GM23338 (cell line): Measurements from ENCODE around the gene ABCD1. TPM values are rescaled to one million over a fixed set of nuclear protein-coding genes. Genes with fewer than 3 reads are reported as not detected.

Experiments used
- ATAC-seq: fragments of 200-7000 bp; cut with Tn5 transposase; 3 replicates; pipeline ENCODE4 v1.9.1; 2020
- DNase-seq: peaks from one replicate; pipeline ENCODE4 v3.0.0-alpha.2; 2015; ENCODE audit warnings: low spot score
- H2AFZ ChIP-seq: fragments of 200-600 bp; sonication (generic); 2 replicates; pipeline ENCODE4 v1.8.0; 2016; ENCODE audit warnings: antibody characterized with exemption, mild to moderate bottlenecking, moderate library complexity
- H3F3A ChIP-seq: fragments of 200-600 bp; sonication (generic); replicated peaks from 2 replicates; pipeline ENCODE4 v1.8.0; 2017; ENCODE audit warnings: antibody characterized with exemption, mixed run types, low read depth
- H3K27ac ChIP-seq: fragments of 200-600 bp; sonication (generic); 2 replicates; pipeline ENCODE4 v1.6.1; 2016; ENCODE audit warnings: low read depth
- H3K27me3 ChIP-seq: fragments of 200-600 bp; sonication (generic); 2 replicates; pipeline ENCODE4 v1.8.0; 2016; ENCODE audit warnings: mild to moderate bottlenecking, mixed run types, moderate library complexity; ENCODE audit not compliant: insufficient read depth
- H3K36me3 ChIP-seq: fragments of 200-600 bp; sonication (generic); 2 replicates; pipeline ENCODE4 v1.8.0; 2016; ENCODE audit warnings: mild to moderate bottlenecking; ENCODE audit not compliant: insufficient read depth
- H3K4me1 ChIP-seq: fragments of 200-600 bp; sonication (generic); 2 replicates; pipeline ENCODE4 v1.8.0; 2016; ENCODE audit warnings: mild to moderate bottlenecking, moderate library complexity; ENCODE audit not compliant: insufficient read depth
- H3K4me2 ChIP-seq: fragments of 200-600 bp; sonication (generic); 2 replicates; pipeline ENCODE4 v1.7.1; 2017; ENCODE audit warnings: mixed run types
- H3K4me3 ChIP-seq: fragments of 200-600 bp; sonication (generic); 2 replicates; pipeline ENCODE4 v1.6.1; 2016; ENCODE audit warnings: mixed run types
- H3K79me2 ChIP-seq: fragments of 200-600 bp; sonication (generic); replicated peaks from 2 replicates; pipeline ENCODE4 v1.8.0; 2017; ENCODE audit warnings: mild to moderate bottlenecking; ENCODE audit not compliant: insufficient read depth
- H3K9me2 ChIP-seq: fragments of 200-600 bp; sonication (generic); 2 replicates; pipeline ENCODE4 v1.8.0; 2017; ENCODE audit not compliant: insufficient read depth
- H4K20me1 ChIP-seq: fragments of 200-600 bp; sonication (generic); replicated peaks from 2 replicates; pipeline ENCODE4 v1.8.0; 2017; ENCODE audit warnings: mild to moderate bottlenecking; ENCODE audit not compliant: insufficient read depth
- H3K27ac Mint-ChIP-seq: 2 replicates; pipeline ENCODE4 v1.8.0; 2020; ENCODE audit warnings: inconsistent platforms, mild to moderate bottlenecking, moderate library complexity, mixed read lengths
- H3K27me3 Mint-ChIP-seq: 3 replicates; pipeline ENCODE4 v1.8.0; 2022; ENCODE audit warnings: low read depth, mild to moderate bottlenecking, moderate library complexity, mixed read lengths, inconsistent platforms; ENCODE audit not compliant: insufficient read depth, poor library complexity
- H3K36me3 Mint-ChIP-seq: 3 replicates; pipeline ENCODE4 v1.8.0; 2021; ENCODE audit warnings: low read depth, mild to moderate bottlenecking, inconsistent platforms, moderate library complexity, mixed read lengths
- H3K4me1 Mint-ChIP-seq: 3 replicates; pipeline ENCODE4 v1.8.0; 2020; ENCODE audit warnings: mild to moderate bottlenecking, inconsistent platforms, mixed read lengths
- H3K4me3 Mint-ChIP-seq: 3 replicates; pipeline ENCODE4 v1.8.0; 2021; ENCODE audit warnings: moderate library complexity, mild to moderate bottlenecking, inconsistent platforms, mixed read lengths
- H3K9me3 Mint-ChIP-seq: 3 replicates; pipeline ENCODE4 v1.8.0; 2020; ENCODE audit warnings: moderate library complexity, mild to moderate bottlenecking, inconsistent platforms, mixed read lengths
- CREB1 ChIP-seq: fragments of 250-450 bp; sonication (Bioruptor Pico); IDR thresholded peaks from 2 replicates; pipeline ENCODE4 v1.5.0; 2020; ENCODE audit warnings: low read depth, mild to moderate bottlenecking, moderate library complexity
- EZH2phosphoT487 ChIP-seq: fragments of 200-600 bp; sonication (generic); IDR thresholded peaks from one replicate; pipeline ENCODE4 v1.8.1; 2018; ENCODE audit warnings: antibody characterized with exemption; ENCODE audit not compliant: unreplicated experiment
- POLR2AphosphoS5 ChIP-seq: IDR thresholded peaks from 2 replicates; pipeline ENCODE4 v1.6.1; 2016; ENCODE audit warnings: antibody characterized with exemption, low read depth
- polyA plus RNA-seq: library from polyadenylated mRNA; unstranded; fragments of >200 nt; fragmentation: Nextera tagmentation; extraction: Ambion mirVana; gene quantifications from 2 replicates; pipeline ENCODE4 v1.2.1, GENCODE V29; 2016
- total RNA-seq: library from RNA; depleted of rRNA; stranded (reverse); fragments of >200 nt; shearing (Covaris generic); gene quantifications from 2 replicates; pipeline ENCODE4 v1.2.3, GENCODE V29; 2014
- TF ChIP-seq, protein P1 (sequence below): IDR thresholded peaks from one replicate; pipeline ENCODE4 v1.6.1; 2018; ENCODE audit warnings: antibody characterized with exemption; ENCODE audit not compliant: unreplicated experiment
- TF ChIP-seq, protein P2 (sequence below): fragments of 250-450 bp; sonication (Bioruptor Pico); IDR thresholded peaks from 2 replicates; pipeline ENCODE4 v1.5.0; 2020; ENCODE audit warnings: mild to moderate bottlenecking, moderate library complexity
- TF ChIP-seq, protein P3 (sequence below), 2 experiments: fragments of 200-600 bp in 1 of 2; sonication (generic) in 1 of 2; conservative IDR thresholded peaks; 2 replicates each; pipeline versions ENCODE4 v1.5.1 to v1.6.1; 2016 to 2017; ENCODE audit warnings: antibody characterized with exemption in 2 of 2, low read depth in 2 of 2, mild to moderate bottlenecking in 2 of 2, moderate library complexity in 1 of 2

Gene ABCD1
- total and polyA plus RNA-seq, 2 experiments from 2014 or later: 2.4 to 8.9 TPM

DNA sequence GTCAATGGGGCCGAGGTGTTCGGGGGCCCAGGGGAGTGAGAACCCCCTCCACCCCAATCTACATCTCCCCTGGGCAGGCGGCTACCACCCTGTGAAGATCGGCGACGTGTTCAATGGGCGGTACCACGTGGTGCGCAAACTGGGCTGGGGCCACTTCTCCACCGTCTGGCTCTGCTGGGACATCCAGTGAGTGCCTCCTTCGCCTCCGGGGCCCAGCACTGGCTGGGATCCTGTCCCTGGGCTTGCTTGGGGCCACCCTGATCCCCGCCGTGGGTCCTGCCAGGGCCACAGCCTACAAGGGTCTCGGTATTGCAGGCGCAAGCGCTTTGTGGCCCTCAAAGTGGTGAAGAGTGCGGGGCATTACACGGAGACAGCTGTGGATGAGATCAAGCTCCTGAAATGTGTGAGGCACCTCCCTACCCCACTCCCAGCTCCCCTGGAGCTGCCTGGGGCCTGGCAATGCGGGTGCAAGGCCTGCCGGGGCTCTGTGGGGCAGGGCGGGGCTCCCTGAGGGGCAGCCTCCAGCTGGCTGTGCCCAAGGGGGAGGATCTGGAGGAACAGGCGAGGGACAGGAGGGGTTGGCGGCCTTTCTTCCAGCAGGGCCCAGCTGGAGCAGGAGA is 56.9 kb downstream of the ABCD1 start (continued):
- no peak for TF ChIP-seq CREB1

DNA sequence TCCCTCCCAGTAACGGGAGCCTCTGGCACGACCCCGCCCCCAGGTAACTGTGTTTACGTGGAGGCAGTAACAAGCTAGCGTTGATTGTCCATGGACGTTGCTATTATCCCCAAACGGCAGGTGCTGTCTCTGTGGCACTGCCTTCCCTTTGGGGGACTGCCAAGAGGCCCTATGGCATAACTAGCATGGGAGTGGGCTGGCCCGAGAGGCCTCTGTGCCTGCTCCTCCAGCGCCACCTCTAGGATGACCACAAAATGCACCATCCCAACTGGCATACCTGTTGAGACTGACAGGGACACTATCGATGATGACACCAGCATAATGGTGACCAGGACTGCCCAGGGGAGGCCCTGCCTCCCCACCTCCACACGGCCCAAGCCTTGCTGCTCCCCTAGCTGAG is 57.7 kb downstream of the ABCD1 start:
- Histone ChIP-seq H3K4me2 (no peak overlapping the region), H3K9me2 (no peaks in the 10 kb centered on the region), H3K27me3 (no peaks in the 10 kb centered on the region), H2AFZ (no peak overlapping the region), H3K27ac (no peak overlapping the region), H3K4me3 (no peak overlapping the region), H3K4me1 (no peaks in the 10 kb centered on the region), H3K79me2 (no peaks in the 10 kb centered on the region), H3F3A (no peaks in the 10 kb centered on the region), H3K36me3 (no peaks in the 10 kb centered on the region), H4K20me1 (no peaks in the 10 kb centered on the region)
- ATAC-seq (peak; percentile 53), DNase-seq (peak; percentile 56)
- Mint-ChIP-seq H3K27ac (no peak overlapping the region), H3K27me3 (peaks cover 7% of the 10 kb centered on the region), H3K4me3 (no peak overlapping the region), H3K9me3 (no peaks in the 10 kb centered on the region), H3K36me3 (peaks cover 3% of the 10 kb centered on the region; the same call in 1 of the 3 replicates), H3K4me1 (peaks cover 7% of the 10 kb centered on the region; the same call in 2 of the 3 replicates)
- TF ChIP-seq, protein P1, sequence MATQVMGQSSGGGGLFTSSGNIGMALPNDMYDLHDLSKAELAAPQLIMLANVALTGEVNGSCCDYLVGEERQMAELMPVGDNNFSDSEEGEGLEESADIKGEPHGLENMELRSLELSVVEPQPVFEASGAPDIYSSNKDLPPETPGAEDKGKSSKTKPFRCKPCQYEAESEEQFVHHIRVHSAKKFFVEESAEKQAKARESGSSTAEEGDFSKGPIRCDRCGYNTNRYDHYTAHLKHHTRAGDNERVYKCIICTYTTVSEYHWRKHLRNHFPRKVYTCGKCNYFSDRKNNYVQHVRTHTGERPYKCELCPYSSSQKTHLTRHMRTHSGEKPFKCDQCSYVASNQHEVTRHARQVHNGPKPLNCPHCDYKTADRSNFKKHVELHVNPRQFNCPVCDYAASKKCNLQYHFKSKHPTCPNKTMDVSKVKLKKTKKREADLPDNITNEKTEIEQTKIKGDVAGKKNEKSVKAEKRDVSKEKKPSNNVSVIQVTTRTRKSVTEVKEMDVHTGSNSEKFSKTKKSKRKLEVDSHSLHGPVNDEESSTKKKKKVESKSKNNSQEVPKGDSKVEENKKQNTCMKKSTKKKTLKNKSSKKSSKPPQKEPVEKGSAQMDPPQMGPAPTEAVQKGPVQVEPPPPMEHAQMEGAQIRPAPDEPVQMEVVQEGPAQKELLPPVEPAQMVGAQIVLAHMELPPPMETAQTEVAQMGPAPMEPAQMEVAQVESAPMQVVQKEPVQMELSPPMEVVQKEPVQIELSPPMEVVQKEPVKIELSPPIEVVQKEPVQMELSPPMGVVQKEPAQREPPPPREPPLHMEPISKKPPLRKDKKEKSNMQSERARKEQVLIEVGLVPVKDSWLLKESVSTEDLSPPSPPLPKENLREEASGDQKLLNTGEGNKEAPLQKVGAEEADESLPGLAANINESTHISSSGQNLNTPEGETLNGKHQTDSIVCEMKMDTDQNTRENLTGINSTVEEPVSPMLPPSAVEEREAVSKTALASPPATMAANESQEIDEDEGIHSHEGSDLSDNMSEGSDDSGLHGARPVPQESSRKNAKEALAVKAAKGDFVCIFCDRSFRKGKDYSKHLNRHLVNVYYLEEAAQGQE: no peak
- no peak for TF ChIP-seq POLR2AphosphoS5
- no peak for TF ChIP-seq EZH2phosphoT487
- TF ChIP-seq, protein P2, sequence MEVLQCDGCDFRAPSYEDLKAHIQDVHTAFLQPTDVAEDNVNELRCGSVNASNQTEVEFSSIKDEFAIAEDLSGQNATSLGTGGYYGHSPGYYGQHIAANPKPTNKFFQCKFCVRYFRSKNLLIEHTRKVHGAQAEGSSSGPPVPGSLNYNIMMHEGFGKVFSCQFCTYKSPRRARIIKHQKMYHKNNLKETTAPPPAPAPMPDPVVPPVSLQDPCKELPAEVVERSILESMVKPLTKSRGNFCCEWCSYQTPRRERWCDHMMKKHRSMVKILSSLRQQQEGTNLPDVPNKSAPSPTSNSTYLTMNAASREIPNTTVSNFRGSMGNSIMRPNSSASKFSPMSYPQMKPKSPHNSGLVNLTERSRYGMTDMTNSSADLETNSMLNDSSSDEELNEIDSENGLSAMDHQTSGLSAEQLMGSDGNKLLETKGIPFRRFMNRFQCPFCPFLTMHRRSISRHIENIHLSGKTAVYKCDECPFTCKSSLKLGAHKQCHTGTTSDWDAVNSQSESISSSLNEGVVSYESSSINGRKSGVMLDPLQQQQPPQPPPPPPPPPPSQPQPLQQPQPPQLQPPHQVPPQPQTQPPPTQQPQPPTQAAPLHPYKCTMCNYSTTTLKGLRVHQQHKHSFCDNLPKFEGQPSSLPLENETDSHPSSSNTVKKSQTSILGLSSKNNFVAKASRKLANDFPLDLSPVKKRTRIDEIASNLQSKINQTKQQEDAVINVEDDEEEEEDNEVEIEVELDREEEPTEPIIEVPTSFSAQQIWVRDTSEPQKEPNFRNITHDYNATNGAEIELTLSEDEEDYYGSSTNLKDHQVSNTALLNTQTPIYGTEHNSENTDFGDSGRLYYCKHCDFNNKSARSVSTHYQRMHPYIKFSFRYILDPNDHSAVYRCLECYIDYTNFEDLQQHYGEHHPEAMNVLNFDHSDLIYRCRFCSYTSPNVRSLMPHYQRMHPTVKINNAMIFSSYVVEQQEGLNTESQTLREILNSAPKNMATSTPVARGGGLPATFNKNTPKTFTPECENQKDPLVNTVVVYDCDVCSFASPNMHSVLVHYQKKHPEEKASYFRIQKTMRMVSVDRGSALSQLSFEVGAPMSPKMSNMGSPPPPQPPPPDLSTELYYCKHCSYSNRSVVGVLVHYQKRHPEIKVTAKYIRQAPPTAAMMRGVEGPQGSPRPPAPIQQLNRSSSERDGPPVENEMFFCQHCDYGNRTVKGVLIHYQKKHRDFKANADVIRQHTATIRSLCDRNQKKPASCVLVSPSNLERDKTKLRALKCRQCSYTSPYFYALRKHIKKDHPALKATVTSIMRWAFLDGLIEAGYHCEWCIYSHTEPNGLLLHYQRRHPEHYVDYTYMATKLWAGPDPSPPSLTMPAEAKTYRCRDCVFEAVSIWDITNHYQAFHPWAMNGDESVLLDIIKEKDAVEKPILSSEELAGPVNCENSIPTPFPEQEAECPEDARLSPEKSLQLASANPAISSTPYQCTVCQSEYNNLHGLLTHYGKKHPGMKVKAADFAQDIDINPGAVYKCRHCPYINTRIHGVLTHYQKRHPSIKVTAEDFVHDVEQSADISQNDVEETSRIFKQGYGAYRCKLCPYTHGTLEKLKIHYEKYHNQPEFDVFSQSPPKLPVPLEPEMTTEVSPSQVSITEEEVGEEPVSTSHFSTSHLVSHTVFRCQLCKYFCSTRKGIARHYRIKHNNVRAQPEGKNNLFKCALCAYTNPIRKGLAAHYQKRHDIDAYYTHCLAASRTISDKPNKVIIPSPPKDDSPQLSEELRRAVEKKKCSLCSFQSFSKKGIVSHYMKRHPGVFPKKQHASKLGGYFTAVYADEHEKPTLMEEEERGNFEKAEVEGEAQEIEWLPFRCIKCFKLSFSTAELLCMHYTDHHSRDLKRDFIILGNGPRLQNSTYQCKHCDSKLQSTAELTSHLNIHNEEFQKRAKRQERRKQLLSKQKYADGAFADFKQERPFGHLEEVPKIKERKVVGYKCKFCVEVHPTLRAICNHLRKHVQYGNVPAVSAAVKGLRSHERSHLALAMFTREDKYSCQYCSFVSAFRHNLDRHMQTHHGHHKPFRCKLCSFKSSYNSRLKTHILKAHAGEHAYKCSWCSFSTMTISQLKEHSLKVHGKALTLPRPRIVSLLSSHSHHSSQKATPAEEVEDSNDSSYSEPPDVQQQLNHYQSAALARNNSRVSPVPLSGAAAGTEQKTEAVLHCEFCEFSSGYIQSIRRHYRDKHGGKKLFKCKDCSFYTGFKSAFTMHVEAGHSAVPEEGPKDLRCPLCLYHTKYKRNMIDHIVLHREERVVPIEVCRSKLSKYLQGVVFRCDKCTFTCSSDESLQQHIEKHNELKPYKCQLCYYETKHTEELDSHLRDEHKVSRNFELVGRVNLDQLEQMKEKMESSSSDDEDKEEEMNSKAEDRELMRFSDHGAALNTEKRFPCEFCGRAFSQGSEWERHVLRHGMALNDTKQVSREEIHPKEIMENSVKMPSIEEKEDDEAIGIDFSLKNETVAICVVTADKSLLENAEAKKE: no peak
- TF ChIP-seq, protein P3, sequence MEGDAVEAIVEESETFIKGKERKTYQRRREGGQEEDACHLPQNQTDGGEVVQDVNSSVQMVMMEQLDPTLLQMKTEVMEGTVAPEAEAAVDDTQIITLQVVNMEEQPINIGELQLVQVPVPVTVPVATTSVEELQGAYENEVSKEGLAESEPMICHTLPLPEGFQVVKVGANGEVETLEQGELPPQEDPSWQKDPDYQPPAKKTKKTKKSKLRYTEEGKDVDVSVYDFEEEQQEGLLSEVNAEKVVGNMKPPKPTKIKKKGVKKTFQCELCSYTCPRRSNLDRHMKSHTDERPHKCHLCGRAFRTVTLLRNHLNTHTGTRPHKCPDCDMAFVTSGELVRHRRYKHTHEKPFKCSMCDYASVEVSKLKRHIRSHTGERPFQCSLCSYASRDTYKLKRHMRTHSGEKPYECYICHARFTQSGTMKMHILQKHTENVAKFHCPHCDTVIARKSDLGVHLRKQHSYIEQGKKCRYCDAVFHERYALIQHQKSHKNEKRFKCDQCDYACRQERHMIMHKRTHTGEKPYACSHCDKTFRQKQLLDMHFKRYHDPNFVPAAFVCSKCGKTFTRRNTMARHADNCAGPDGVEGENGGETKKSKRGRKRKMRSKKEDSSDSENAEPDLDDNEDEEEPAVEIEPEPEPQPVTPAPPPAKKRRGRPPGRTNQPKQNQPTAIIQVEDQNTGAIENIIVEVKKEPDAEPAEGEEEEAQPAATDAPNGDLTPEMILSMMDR (conservative IDR thresholded peaks at IDR 0.05; ENCODE audit: low read depth in 2 of 2): peak; percentile 31 to 61
